Endothelial cell of umbilical vein (primary cell): ENCODE data around the gene MCL1. TPM values are rescaled to one million over a fixed set of nuclear protein-coding genes. Genes with fewer than 3 reads are reported as not detected.
A peak's percentile ranks its signal among the peaks of the same experiment; 100 is the strongest.
"Not testable (repeated sequence)": the region's sequence is repeated elsewhere in the genome, so short reads cannot be mapped to it uniquely, and the experiment has no call there.

Experiments
- BruUV-seq: library from RNA; stranded (reverse); fragments of 400-500 nt; replicated peaks from 2 replicates; lab custom pipeline; 2021; lab: Mats Ljungman, UMichigan
- CTCF ChIA-PET: fragments of 300-600, 350-600 bp; sonication (Branson Sonifier 250); formaldehyde crosslinking; loops from one replicate; lab custom pipeline; 2021; ENCODE audit warnings: antibody characterized with exemption, inconsistent platforms; lab: Charles Lee
- POLR2A ChIA-PET: fragments of 300-600, 350-600 bp; sonication (Branson Sonifier 250); formaldehyde crosslinking; loops from one replicate; lab custom pipeline; 2021; ENCODE audit warnings: antibody characterized with exemption, inconsistent platforms; lab: Charles Lee
- DNase-seq: peaks from one replicate; pipeline ENCODE4 v3.0.0-alpha.2; 2011; ENCODE audit warnings: low read depth, low spot score
- FAIRE-seq: peaks from 2 replicates; lab custom pipeline; 2011; peaks lifted over from hg19 to GRCh38; lab: Jason Lieb, UNC
- H2AFZ ChIP-seq: 2 replicates; pipeline ENCODE4 v1.6.0; 2012; ENCODE audit warnings: low read depth, low read length, control low read depth, inconsistent platforms
- H3K27ac ChIP-seq: 2 replicates; pipeline ENCODE4 v1.5.1; 2011; ENCODE audit warnings: low read depth, mild to moderate bottlenecking, control low read depth, low read length, moderate library complexity; ENCODE audit not compliant: insufficient read depth
- H3K27me3 ChIP-seq, 2 experiments: 2 replicates each; pipeline versions ENCODE4 v1.6.0 to v1.6.1; 2011; ENCODE audit warnings: low read length in 2 of 2, mixed read lengths in 1 of 2; ENCODE audit not compliant: control insufficient read depth in 2 of 2, insufficient read depth in 2 of 2
- H3K36me3 ChIP-seq, 2 experiments: 2 replicates in 1 of 2; 3 replicates in 1 of 2; pipeline ENCODE4 v1.5.1; 2011; ENCODE audit warnings: low read length in 2 of 2, mild to moderate bottlenecking in 1 of 2, moderate library complexity in 1 of 2; ENCODE audit not compliant: control insufficient read depth in 2 of 2, insufficient read depth in 2 of 2; ENCODE audit errors: extremely low read depth in 1 of 2
- H3K4me1 ChIP-seq: 3 replicates; pipeline ENCODE4 v1.5.1; 2011; ENCODE audit warnings: mild to moderate bottlenecking, low read length; ENCODE audit not compliant: control insufficient read depth, insufficient read depth; ENCODE audit errors: extremely low read depth
- H3K4me2 ChIP-seq: 2 replicates; pipeline ENCODE4 v1.6.1; 2011; ENCODE audit warnings: low read length, control low read depth, mixed read lengths; ENCODE audit not compliant: insufficient read depth
- H3K4me3 ChIP-seq, 3 experiments: fragments of 200-600 bp in 1 of 3; sonication (generic), shearing (Covaris generic) in 1 of 3; replicated peaks in 1 of 3; 2 replicates each; pipeline ENCODE4 v1.5.1; 2011 to 2016; ENCODE audit warnings: control low read depth in 3 of 3, low read length in 3 of 3, mild to moderate bottlenecking in 2 of 3, inconsistent platforms in 1 of 3, low read depth in 1 of 3, moderate library complexity in 1 of 3; ENCODE audit not compliant: insufficient read depth in 1 of 3
- H3K79me2 ChIP-seq: 2 replicates; pipeline ENCODE4 v1.6.0; 2012; ENCODE audit warnings: low read length, inconsistent platforms; ENCODE audit not compliant: control insufficient read depth, insufficient read depth
- H3K9ac ChIP-seq: replicated peaks from 2 replicates; pipeline ENCODE3; 2011; ENCODE audit warnings: low read length, control low read depth; ENCODE audit not compliant: insufficient read depth; ENCODE audit errors: extremely low read depth
- H3K9me1 ChIP-seq: replicated peaks from 3 replicates; pipeline ENCODE4 v1.6.0; 2011; ENCODE audit warnings: mild to moderate bottlenecking, low read length; ENCODE audit not compliant: control insufficient read depth, insufficient read depth; ENCODE audit errors: extremely low read depth
- H3K9me3 ChIP-seq: replicated peaks from 2 replicates; pipeline ENCODE4 v1.5.1; 2012; ENCODE audit warnings: low read length, inconsistent platforms; ENCODE audit not compliant: control insufficient read depth, insufficient read depth
- H4K20me1 ChIP-seq: replicated peaks from 2 replicates; pipeline ENCODE3; 2011; ENCODE audit warnings: mild to moderate bottlenecking, low read length; ENCODE audit not compliant: control insufficient read depth, insufficient read depth; ENCODE audit errors: extremely low read depth
- POLR2A ChIP-seq: IDR thresholded peaks from 2 replicates; pipeline ENCODE4 v1.6.1; 2012; ENCODE audit warnings: low read depth, mild to moderate bottlenecking, control low read depth, low read length
- POLR2AphosphoS5 ChIP-seq: IDR thresholded peaks from 2 replicates; pipeline ENCODE4 v1.6.1; 2012; ENCODE audit warnings: low read depth, mild to moderate bottlenecking, control low read depth, low read length, moderate library complexity; ENCODE audit not compliant: insufficient read depth
- dilution Hi-C: fragments of 300-500 bp; cut with MboI; formaldehyde crosslinking; loops from one replicate; pipeline ENCODE4 v1.15.0; 2019; ENCODE audit warnings: low sequenced_read_pairs; ENCODE audit not compliant: extremely low pct_ligation_motif_present
- intact Hi-C: fragments of 100-400 bp; cut with micrococcal nuclease; formaldehyde crosslinking; loops from one replicate; pipeline ENCODE4 v1.10.0; 2022
- polyA plus RNA-seq, 4 experiments: library from polyadenylated mRNA; depleted of rRNA in 3 of 4; stranded (reverse) in 3 of 4; unstranded in 1 of 4; fragments of >200 nt; gene quantifications; 2 replicates each; pipeline versions ENCODE4 v1.2.1 to v1.2.3, GENCODE V29; 2011 to 2012; ENCODE audit warnings: missing spikeins in 1 of 4
- total RNA-seq: library from RNA; stranded (reverse); gene quantifications from 2 replicates; pipeline ENCODE4 v1.2.3, GENCODE V29; 2021

The MCL1 gene
- total and polyA plus RNA-seq, 2 donors (not counting 3 experiments of a cell fraction or from before 2014, with no cell fraction given), result 87.3 to 186 TPM

DNA sequence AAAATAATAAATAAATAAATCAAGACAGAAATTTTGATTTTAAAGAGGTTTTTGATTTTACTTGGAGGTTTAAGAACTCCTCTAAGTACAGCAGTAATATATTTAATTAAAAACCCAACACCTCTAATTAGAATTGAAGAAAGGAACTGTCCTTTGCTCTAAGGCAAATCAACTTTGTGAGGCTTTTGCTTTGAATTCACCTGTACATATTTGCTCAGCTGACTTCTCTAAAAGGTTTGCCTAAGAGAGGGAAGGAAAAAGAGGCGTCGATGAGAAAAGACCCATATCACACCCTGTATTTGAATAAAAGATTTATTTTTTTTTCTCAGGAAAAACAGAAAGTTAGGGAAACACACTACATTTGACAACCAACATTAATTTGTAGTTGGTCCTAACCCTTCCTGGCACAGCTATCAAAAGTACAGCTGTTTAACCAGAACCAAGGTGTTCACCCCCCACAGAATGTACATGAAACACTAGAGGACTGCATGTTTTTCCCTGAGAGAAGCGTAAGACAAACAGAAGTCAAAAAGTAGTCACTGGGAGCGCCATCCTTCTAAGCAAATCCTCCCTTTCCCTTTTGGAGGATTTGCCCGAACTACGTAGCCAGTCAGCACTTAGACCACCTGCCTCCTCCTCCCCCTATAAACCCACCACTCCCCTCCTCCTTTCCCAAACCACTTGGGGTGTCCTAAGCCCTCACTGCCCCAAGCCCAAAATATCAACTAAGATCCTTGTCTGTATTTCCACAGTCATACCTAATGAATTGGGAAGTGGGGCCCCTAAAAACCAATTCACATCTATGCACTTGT is 4.9 kb downstream of the MCL1 start:
- POLR2A ChIA-PET, result interaction anchor here (1.5 kb wide), 2 partner anchors 10 to 46 kb away, joined by 3 to 6 read pairs; no protein-coding TSS in a partner anchor
- H3K4me1 ChIP-seq, result peaks cover 36% of the 10 kb centered on the region
- CTCF ChIA-PET, result interaction anchor here (10.3 to 13.4 kb wide), 2 partner anchors 12 to 46 kb away, joined by 147 to 184 read pairs; no protein-coding TSS in a partner anchor
- no peaks in the 10 kb centered on the region for H3K9me3 ChIP-seq
- no peaks in the 10 kb centered on the region for H3K9me1 ChIP-seq
- TF ChIP-seq POLR2A (peak; percentile 16), POLR2AphosphoS5 (no peak)
- dilution Hi-C loops (loop anchor here (10.0 kb wide), 1 partner anchor 90 kb away; no protein-coding TSS in a partner anchor), intact Hi-C loops (loop anchor here (5.0 kb wide), 1 partner anchor 238 kb away; no protein-coding TSS in a partner anchor)
- no peaks in the 10 kb centered on the region for H3K27me3 ChIP-seq
- peak overlapping the region; percentile 23 for H3K27ac ChIP-seq
- DNase-seq (no peak), FAIRE-seq (no peak)
- H4K20me1 ChIP-seq, result peaks cover 36% of the 10 kb centered on the region
- H3K79me2 ChIP-seq, result peaks cover 72% of the 10 kb centered on the region
- H3K36me3 ChIP-seq, result peaks cover 17 to 39% of the 10 kb centered on the region in 2 experiments
- no TSS peak for BruUV-seq
- H3K4me3 ChIP-seq, result peak overlapping the region in 2 of 3 experiments; percentile 5 to 99
- H3K9ac ChIP-seq, result peak overlapping the region; percentile 97
- H3K4me2 ChIP-seq, result peak overlapping the region; percentile 87
- no peak overlapping the region for H2AFZ ChIP-seq

DNA sequence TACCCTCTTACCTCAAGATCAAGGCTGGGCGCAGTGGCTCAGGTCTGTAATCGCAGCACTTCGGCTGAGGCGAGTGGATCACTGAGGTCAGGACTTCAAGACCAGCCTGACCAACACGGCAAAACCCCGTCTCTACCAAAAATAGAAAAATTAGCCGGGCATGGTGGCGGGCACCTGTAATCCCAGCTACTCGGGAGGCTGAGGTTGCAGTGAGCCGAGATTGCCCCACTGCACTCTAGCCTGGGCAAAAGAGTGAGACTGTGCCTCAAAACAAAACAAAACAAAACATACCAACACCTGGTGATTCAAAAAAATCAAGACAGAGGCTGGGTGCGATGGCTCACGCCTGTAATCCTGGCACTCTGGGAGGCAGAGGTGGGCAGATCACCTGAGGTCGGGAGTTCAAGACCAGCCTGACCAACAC is 5.8 kb downstream of the MCL1 start:
- peaks cover 66% of the 10 kb centered on the region for H3K79me2 ChIP-seq
- CTCF ChIA-PET, result interaction anchor here (10.3 to 13.4 kb wide), 2 partner anchors 11 to 47 kb away, joined by 147 to 184 read pairs; no protein-coding TSS in a partner anchor
- peaks cover 36% of the 10 kb centered on the region for H4K20me1 ChIP-seq
- H3K27ac ChIP-seq, H3K4me3 ChIP-seq, H3K4me2 ChIP-seq, intact Hi-C loops, DNase-seq, H3K27me3 ChIP-seq, H3K9me1 ChIP-seq, H2AFZ ChIP-seq, FAIRE-seq, H3K9ac ChIP-seq, H3K9me3 ChIP-seq, BruUV-seq: not testable (repeated sequence)
- dilution Hi-C loops, result loop anchor here (10.0 kb wide), 1 partner anchor 91 kb away; no protein-coding TSS in a partner anchor
- POLR2A ChIA-PET, result interaction anchor here (1.0 to 1.5 kb wide), 2 partner anchors 46 to 48 kb away, joined by 3 to 4 read pairs; no protein-coding TSS in a partner anchor
- peaks cover 17 to 39% of the 10 kb centered on the region in 2 experiments for H3K36me3 ChIP-seq
- peaks cover 43% of the 10 kb centered on the region for H3K4me1 ChIP-seq
